Fibroblast of lung (primary cell): Measurements from ENCODE around the gene MOCS3.

Source experiments
- EZH2 ChIP-seq: IDR thresholded peaks from 2 replicates; pipeline ENCODE4 v1.5.1; 2012; ENCODE audit warnings: low read length, control low read depth, mild to moderate bottlenecking; ENCODE audit errors: missing control alignments
- TF ChIP-seq, protein P1 (sequence below), 2 donors: IDR thresholded peaks in 1 of 2; conservative IDR thresholded peaks in 1 of 2; 1 replicate in 1 of 2; 2 replicates in 1 of 2; pipeline ENCODE4 v1.5.1; 2011 to 2012; ENCODE audit warnings: low read length in 2 of 2, control low read depth in 1 of 2, inconsistent platforms in 1 of 2, low read depth in 1 of 2, mild to moderate bottlenecking in 1 of 2

- TF ChIP-seq, protein P1, sequence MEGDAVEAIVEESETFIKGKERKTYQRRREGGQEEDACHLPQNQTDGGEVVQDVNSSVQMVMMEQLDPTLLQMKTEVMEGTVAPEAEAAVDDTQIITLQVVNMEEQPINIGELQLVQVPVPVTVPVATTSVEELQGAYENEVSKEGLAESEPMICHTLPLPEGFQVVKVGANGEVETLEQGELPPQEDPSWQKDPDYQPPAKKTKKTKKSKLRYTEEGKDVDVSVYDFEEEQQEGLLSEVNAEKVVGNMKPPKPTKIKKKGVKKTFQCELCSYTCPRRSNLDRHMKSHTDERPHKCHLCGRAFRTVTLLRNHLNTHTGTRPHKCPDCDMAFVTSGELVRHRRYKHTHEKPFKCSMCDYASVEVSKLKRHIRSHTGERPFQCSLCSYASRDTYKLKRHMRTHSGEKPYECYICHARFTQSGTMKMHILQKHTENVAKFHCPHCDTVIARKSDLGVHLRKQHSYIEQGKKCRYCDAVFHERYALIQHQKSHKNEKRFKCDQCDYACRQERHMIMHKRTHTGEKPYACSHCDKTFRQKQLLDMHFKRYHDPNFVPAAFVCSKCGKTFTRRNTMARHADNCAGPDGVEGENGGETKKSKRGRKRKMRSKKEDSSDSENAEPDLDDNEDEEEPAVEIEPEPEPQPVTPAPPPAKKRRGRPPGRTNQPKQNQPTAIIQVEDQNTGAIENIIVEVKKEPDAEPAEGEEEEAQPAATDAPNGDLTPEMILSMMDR (conservative IDR thresholded peaks at IDR 0.05 in 1 of 2, IDR thresholded peaks at IDR 0.05 in 1 of 2; ENCODE audit: low read depth in 1 of 2, low read length in 2 of 2), result no peak
- TF ChIP-seq EZH2, result no peak
Measured at GRCh38 chr20:50969912-50970311, 11.3 kb downstream of the MOCS3 start.
